Gastroesophageal sphincter (tissue), 3 donors: Measurements from ENCODE around the gene LRRFIP2.

Experiments used
- CTCF ChIP-seq, 4 experiments: fragments of 200-600 bp in 2 of 4; fragments of 450-650 bp in 2 of 4; sonication (generic) in 1 of 4; IDR thresholded peaks; one replicate each; pipeline ENCODE4 v1.5.1; 2017 to 2019; ENCODE audit warnings: antibody characterized with exemption in 4 of 4, mild to moderate bottlenecking in 2 of 4, moderate library complexity in 2 of 4
- EP300 ChIP-seq: sonication (generic); formaldehyde crosslinking; IDR thresholded peaks from one replicate; pipeline ENCODE4 v1.6.1; 2017; ENCODE audit warnings: antibody characterized with exemption, mild to moderate bottlenecking

- no peak for TF ChIP-seq CTCF (IDR thresholded peaks at IDR 0.05)
- TF ChIP-seq EP300, result no peak
These were observed 30.6 kb downstream of the LRRFIP2 start for GRCh38 chr3:37143821-37144220.
